GM19372 (cell line): ENCODE data around the gene CHRND.
"Not testable (repeated sequence)": the region's sequence is repeated elsewhere in the genome, so short reads cannot be mapped to it uniquely, and the experiment has no call there.

Source experiments
- ATAC-seq: cut with Tn5 transposase; IDR thresholded peaks from one replicate; pipeline ENCODE4 v1.9.1; 2021; ENCODE audit warnings: mild to moderate bottlenecking, low read depth, moderate library complexity; ENCODE audit not compliant: unreplicated experiment

Gene CHRND

GRCh38 chr2:232569541-232569940 is 43.6 kb downstream of the CHRND start:
- ATAC-seq, result no peak

- not testable (repeated sequence) for ATAC-seq
Measured at GRCh38 chr2:232570481-232570880, 44.5 kb downstream of the CHRND start.

GRCh38 chr2:232571026-232571474 is 45.1 kb downstream of the CHRND start:
- no peak for ATAC-seq

GRCh38 chr2:232573042-232573441 is 47.1 kb downstream of the CHRND start:
- ATAC-seq, result no peak

GRCh38 chr2:232573771-232574435 is 47.9 kb downstream of the CHRND start:
- ATAC-seq, result no peak

- ATAC-seq, result no peak
Measured at GRCh38 chr2:232574674-232575403, 48.9 kb downstream of the CHRND start.

GRCh38 chr2:232575404-232575746 is 49.4 kb downstream of the CHRND start:
- ATAC-seq, result no peak

GRCh38 chr2:232576995-232577394 is 51.0 kb downstream of the CHRND start:
- ATAC-seq, result no peak

- ATAC-seq, result no peak
Measured at GRCh38 chr2:232577841-232578240, 51.9 kb downstream of the CHRND start.

- no peak for ATAC-seq
Measured at GRCh38 chr2:232578626-232579025, 52.7 kb downstream of the CHRND start.

GRCh38 chr2:232580648-232580981 is 54.7 kb downstream of the CHRND start:
- no peak for ATAC-seq

GRCh38 chr2:232581725-232582124 is 55.8 kb downstream of the CHRND start:
- no peak for ATAC-seq

GRCh38 chr2:232584238-232584637 is 58.3 kb downstream of the CHRND start:
- no peak for ATAC-seq
